Keratinocyte (primary cell): ENCODE measurements around the gene ISM2. TPM values are rescaled to one million over a fixed set of nuclear protein-coding genes. Genes with fewer than 3 reads are reported as not detected.

Experiments
- DNase-seq: peaks from one replicate; pipeline ENCODE4 v3.0.0-alpha.2; 2011; ENCODE audit warnings: low read depth, missing footprints, low spot score
- FAIRE-seq: peaks from 2 replicates; lab custom pipeline; 2011; peaks lifted over from hg19 to GRCh38; lab: Jason Lieb, UNC
- H2AFZ ChIP-seq: 2 replicates; pipeline ENCODE4 v1.6.0; 2012; ENCODE audit warnings: low read length, control low read depth, inconsistent platforms; ENCODE audit not compliant: control insufficient read depth
- H3K27ac ChIP-seq: 2 replicates; pipeline ENCODE4 v1.5.1; 2011; ENCODE audit warnings: low read length; ENCODE audit not compliant: control insufficient read depth, insufficient read depth
- H3K27me3 ChIP-seq: 3 replicates; pipeline ENCODE4 v1.6.0; 2011; ENCODE audit warnings: low read length; ENCODE audit not compliant: control insufficient read depth, insufficient read depth; ENCODE audit errors: extremely low read depth
- H3K36me3 ChIP-seq, 2 experiments: 2 replicates in 1 of 2; 3 replicates in 1 of 2; pipeline ENCODE4 v1.5.1; 2011; ENCODE audit warnings: low read length in 2 of 2, mild to moderate bottlenecking in 1 of 2; ENCODE audit not compliant: control insufficient read depth in 2 of 2, insufficient read depth in 2 of 2; ENCODE audit errors: extremely low read depth in 1 of 2
- H3K4me1 ChIP-seq: 3 replicates; pipeline ENCODE4 v1.5.1; 2011; ENCODE audit warnings: low read length; ENCODE audit not compliant: control insufficient read depth, insufficient read depth; ENCODE audit errors: extremely low read depth
- H3K4me2 ChIP-seq: 3 replicates; pipeline ENCODE4 v1.6.0; 2011; ENCODE audit warnings: low read depth, low read length; ENCODE audit not compliant: control insufficient read depth, insufficient read depth; ENCODE audit errors: extremely low read depth
- H3K4me3 ChIP-seq, 3 experiments: fragments of 200-600 bp in 1 of 3; sonication (generic) in 1 of 3; 2 replicates in 2 of 3; 3 replicates in 1 of 3; pipeline ENCODE4 v1.5.1; 2011 to 2016; ENCODE audit warnings: low read length in 3 of 3, mild to moderate bottlenecking in 3 of 3, control low read depth in 2 of 3, inconsistent platforms in 1 of 3, low read depth in 1 of 3, mixed read lengths in 1 of 3, mixed run types in 1 of 3, moderate library complexity in 1 of 3; ENCODE audit not compliant: control insufficient read depth in 2 of 3, insufficient read depth in 2 of 3; ENCODE audit errors: extremely low read depth in 1 of 3
- H3K79me2 ChIP-seq: 2 replicates; pipeline ENCODE4 v1.6.0; 2012; ENCODE audit warnings: low read length; ENCODE audit not compliant: control insufficient read depth, insufficient read depth
- H3K9ac ChIP-seq: 3 replicates; pipeline ENCODE4 v1.6.0; 2011; ENCODE audit warnings: low read length; ENCODE audit not compliant: control insufficient read depth, insufficient read depth; ENCODE audit errors: extremely low read depth
- H3K9me1 ChIP-seq: 3 replicates; pipeline ENCODE4 v1.6.0; 2011; ENCODE audit warnings: low read length; ENCODE audit not compliant: control insufficient read depth, insufficient read depth; ENCODE audit errors: extremely low read depth
- H3K9me3 ChIP-seq: 2 replicates; pipeline ENCODE4 v1.5.1; 2012; ENCODE audit warnings: low read depth, low read length; ENCODE audit not compliant: control insufficient read depth
- H4K20me1 ChIP-seq: 3 replicates; pipeline ENCODE4 v1.6.0; 2011; ENCODE audit warnings: low read length; ENCODE audit not compliant: control insufficient read depth, insufficient read depth; ENCODE audit errors: extremely low read depth
- CTCF ChIP-seq, 3 experiments: IDR thresholded peaks in 1 of 3; conservative IDR thresholded peaks in 1 of 3; optimal IDR thresholded peaks in 1 of 3; 2 replicates in 2 of 3; 3 replicates in 1 of 3; pipeline versions ENCODE3 to v1.5.1; 2011; ENCODE audit warnings: low read length in 3 of 3, mild to moderate bottlenecking in 3 of 3, moderate library complexity in 2 of 3, control low read depth in 1 of 3, inconsistent platforms in 1 of 3; ENCODE audit not compliant: insufficient read depth in 2 of 3; ENCODE audit errors: extremely low read depth in 1 of 3
- EZH2 ChIP-seq: IDR thresholded peaks from one replicate; pipeline ENCODE4 v1.6.1; 2012; ENCODE audit warnings: inconsistent platforms, mild to moderate bottlenecking, low read length, moderate library complexity
- dilution Hi-C: fragments of 300-500 bp; cut with MboI; formaldehyde crosslinking; loops from one replicate; pipeline ENCODE4 v1.7.0; 2020; ENCODE audit warnings: low sequenced_read_pairs; ENCODE audit not compliant: extremely low pct_ligation_motif_present
- polyA plus RNA-seq, 5 experiments: library from polyadenylated mRNA; depleted of rRNA in 3 of 5; stranded (reverse) in 3 of 5; stranded (forward) in 1 of 5; unstranded in 1 of 5; fragments of >200 nt; gene quantifications; 1 replicate in 1 of 5; 2 replicates in 3 of 5; 3 replicates in 1 of 5; pipeline versions ENCODE4 v1.2.1 to v1.2.3, GENCODE V29; 2011 to 2012; ENCODE audit warnings: missing spikeins in 2 of 5, low read depth in 1 of 5, low replicate concordance in 1 of 5

The ISM2 gene
- polyA plus RNA-seq, 1 donor (not counting 4 experiments of a cell fraction or from before 2014, with no cell fraction given): 0.08 TPM

- no peaks in the 10 kb centered on the region for H3K79me2 ChIP-seq
- TF ChIP-seq CTCF (optimal IDR thresholded peaks at IDR 0.05 in 1 of 3, IDR thresholded peaks at IDR 0.05 in 1 of 3, conservative IDR thresholded peaks at IDR 0.05 in 1 of 3; ENCODE audit: extremely low read depth in 1 of 3, insufficient read depth in 2 of 3, low read length in 3 of 3) (no peak), EZH2 (no peak)
- H4K20me1 ChIP-seq: no peaks in the 10 kb centered on the region
- H3K9me3 ChIP-seq: no peaks in the 10 kb centered on the region
- no peaks in the 10 kb centered on the region for H3K27me3 ChIP-seq
- H3K4me2 ChIP-seq: no peak overlapping the region
- DNase-seq: no peak
- dilution Hi-C loops: no loop called here
- no peaks in the 10 kb centered on the region for H3K9me1 ChIP-seq
- no peak overlapping the region for H3K27ac ChIP-seq
- H3K4me3 ChIP-seq: no peak overlapping the region
- H3K36me3 ChIP-seq: peaks cover 11 to 27% of the 10 kb centered on the region in 2 experiments
- FAIRE-seq: no peak
- no peak overlapping the region for H3K9ac ChIP-seq
- H2AFZ ChIP-seq: no peak overlapping the region
- H3K4me1 ChIP-seq: no peaks in the 10 kb centered on the region
Observed at GRCh38 chr14:77439861-77440260, 58.8 kb downstream of the ISM2 start.

- no peak overlapping the region for H3K4me2 ChIP-seq
- H3K9me1 ChIP-seq: no peaks in the 10 kb centered on the region
- H3K4me1 ChIP-seq: no peaks in the 10 kb centered on the region
- no peak for TF ChIP-seq CTCF (optimal IDR thresholded peaks at IDR 0.05 in 1 of 3, IDR thresholded peaks at IDR 0.05 in 1 of 3, conservative IDR thresholded peaks at IDR 0.05 in 1 of 3; ENCODE audit: extremely low read depth in 1 of 3, insufficient read depth in 2 of 3, low read length in 3 of 3)
- no peak for TF ChIP-seq EZH2
- no peak overlapping the region for H3K27ac ChIP-seq
- H3K27me3 ChIP-seq: no peaks in the 10 kb centered on the region
- H3K4me3 ChIP-seq: no peak overlapping the region
- no peaks in the 10 kb centered on the region for H3K9me3 ChIP-seq
- no peaks in the 10 kb centered on the region for H4K20me1 ChIP-seq
- dilution Hi-C loops: no loop called here
- no peak overlapping the region for H3K9ac ChIP-seq
- no peak overlapping the region for H2AFZ ChIP-seq
- H3K79me2 ChIP-seq: no peaks in the 10 kb centered on the region
- no peak for DNase-seq
- no peak for FAIRE-seq
- H3K36me3 ChIP-seq: peaks cover 11 to 25% of the 10 kb centered on the region in 2 experiments
Observed at GRCh38 chr14:77438596-77438995, 60.0 kb downstream of the ISM2 start.
